Measurements from ENCODE around the gene PSMD9.
A peak's percentile ranks its signal among the peaks of the same experiment; 100 is the strongest.
"Not testable (repeated sequence)": the region's sequence is repeated elsewhere in the genome, so short reads cannot be mapped to it uniquely, and the experiment has no call there.

The PSMD9 gene

DNA sequence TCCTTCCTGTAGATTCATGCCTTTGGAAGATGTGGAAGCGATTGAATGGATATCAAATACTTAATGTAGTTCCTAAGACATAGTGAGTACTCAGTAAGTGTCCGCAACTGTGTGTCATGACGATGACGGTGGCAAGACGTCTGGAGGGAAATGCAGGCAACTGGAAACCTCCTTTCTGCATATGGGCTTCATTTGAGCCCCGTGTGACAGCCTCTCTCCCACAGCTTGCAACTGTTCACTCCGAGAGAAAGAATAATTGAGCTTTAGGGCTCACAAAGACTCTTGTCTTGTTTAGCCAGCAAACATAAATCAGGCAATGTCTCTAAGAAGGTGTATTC is 36.7 kb downstream of the PSMD9 start:
- no peak for DNase-seq

DNA sequence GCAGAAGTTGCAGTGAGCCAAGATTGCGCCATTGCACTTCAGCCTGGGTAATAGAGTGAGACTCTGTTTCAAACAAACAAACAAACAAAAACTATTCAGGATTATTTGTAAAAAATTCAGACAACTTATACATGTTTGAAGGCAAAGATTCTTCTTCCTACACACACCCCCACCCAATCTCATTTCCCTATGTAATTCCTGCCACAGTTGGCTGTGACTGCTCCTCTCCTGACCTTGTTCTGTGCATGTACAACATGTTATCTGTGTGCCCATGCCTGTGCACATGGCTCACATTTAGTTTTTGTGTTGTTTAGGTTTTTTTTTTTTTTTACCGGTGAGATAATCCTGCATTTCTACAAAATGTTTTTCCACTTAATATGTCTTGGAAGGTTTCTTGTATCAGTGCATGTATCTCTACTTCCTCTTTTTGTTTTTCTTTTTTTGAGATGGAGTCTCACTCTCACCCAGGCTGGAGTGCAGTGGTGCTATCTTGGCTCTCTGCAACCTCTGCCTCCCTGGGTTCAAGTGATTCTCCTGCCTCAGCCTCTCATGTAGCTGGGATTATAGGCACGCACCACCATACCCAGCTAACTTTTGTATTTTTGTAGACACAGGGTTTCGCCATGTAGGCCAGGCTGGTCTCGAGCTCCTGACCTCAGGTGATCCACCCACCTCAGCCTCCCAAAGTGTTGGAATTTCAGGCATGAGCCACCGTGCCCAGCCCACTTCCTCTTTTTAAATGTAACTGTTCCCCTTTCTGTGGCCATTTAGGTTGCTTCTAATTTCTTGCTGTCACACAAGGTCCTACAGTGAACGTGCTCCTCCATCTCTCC is 38.5 kb downstream of the PSMD9 start:
- DNase-seq, result peak; percentile 72 to 83

GRCh38 chr12:121927813-121928212 is 39.2 kb downstream of the PSMD9 start:
- DNase-seq, result peak; percentile 51 to 75

DNA sequence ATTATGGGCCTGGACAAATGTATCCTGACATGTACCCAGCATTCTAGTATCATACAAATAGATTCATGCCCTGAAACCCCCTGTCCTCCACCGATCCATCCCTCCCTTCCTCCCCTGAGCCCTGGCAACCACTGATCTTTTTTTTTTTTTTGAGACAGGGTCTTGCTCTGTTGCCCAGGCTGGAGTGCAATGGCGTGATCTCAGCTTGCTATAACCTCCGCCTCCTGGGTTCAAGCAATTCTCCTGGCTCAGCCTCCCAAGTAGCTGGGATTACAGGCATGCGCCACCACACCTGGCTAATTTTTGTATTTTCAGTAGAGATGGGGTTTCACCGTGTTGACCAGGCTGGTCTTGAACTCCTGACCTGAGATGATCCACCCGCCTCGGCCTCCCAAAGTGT is 41.0 kb downstream of the PSMD9 start:
- not testable (repeated sequence) for DNase-seq

GRCh38 chr12:121930862-121931261 is 42.3 kb downstream of the PSMD9 start:
- DNase-seq, result no peak

- DNase-seq, result no peak
These were observed 43.6 kb downstream of the PSMD9 start for GRCh38 chr12:121932176-121932536.

DNA sequence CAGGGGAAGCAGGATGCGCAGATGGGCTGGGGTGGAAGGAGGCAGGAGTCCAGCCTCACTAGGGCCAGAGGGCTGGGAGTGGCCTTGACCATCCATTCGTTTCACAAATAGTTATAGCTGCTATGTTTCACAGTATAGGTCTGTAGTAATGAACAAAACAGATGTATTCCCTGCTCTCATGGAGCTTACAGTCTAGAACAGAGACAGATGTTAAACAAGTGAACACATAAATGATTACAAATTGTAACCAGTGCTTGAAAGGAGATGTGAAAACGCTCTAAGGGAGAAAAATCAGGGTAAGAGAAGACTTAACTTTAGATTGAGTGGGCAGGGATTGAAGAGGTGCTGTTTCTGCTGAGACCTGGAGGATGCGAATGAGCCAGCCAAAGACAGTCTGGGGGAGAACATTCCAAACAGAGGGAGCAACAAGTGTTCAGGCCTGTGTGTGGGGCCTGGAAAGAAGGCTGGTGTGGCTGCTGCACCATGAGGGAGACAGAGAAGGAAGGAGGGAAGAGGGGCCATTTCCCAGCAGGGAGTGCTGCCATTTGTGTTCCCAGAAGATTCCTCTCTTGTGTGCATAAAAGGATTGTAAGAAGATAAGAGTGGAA is 44.4 kb downstream of the PSMD9 start:
- no peak for DNase-seq

DNA sequence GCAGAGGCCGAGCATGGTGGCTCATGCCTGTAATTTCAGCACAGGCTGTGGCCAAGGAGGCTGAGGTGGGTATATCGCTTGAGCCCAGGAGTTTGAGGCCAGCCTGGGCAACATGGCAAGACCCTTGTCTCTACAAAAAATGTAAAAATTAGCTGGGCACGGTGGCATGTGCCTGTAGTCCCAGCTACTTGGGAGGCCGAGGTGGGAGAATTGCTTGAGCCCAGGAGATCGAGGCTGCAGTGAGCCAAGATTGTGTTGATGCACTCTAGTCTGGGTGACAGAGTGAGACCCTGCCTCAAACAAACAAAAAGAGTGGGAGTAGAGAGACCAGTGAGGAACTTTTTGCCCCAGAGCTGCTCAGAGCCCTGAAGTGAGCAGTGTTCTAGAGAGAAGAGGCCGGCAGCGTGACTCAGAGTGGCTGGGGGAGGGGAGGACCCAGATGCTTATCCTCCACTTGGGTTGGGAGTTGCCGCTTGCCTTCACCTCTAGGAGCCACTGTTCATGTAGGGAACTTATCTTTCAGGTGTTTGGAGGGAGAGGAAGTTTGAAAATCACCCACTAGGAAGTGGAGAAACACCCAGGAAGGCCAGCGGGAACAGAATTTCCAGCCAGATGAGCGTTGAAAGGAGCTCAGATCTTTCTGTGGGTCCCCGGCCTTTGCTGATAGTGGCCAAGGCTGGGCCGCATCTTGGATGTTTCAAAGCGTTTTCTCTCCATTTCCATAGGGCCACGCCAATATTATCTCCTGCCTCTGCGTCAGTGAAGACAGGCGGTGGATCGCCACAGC is 45.1 kb downstream of the PSMD9 start:
- no peak for DNase-seq

- no peak for DNase-seq
These were observed 45.7 kb downstream of the PSMD9 start for GRCh38 chr12:121934309-121934664.

DNA sequence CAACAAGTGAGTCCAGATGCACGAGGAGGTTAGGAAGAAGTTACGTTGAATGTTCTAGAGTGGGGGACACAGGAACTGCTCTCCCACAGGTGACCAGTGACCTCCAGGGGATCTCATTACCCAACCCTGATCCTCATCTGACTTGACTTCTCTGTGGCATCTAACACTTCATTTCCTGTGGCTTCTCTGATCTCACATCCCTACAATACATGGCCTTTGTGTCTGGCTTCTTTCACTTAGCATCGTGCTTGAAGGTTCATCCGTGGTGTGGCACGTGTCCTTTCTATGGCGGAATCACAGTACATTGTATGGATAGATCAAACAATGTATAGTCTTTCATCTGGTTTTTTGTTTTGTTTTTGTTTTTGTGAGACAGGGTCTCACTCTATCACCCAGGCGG is 49.1 kb downstream of the PSMD9 start:
- no peak for DNase-seq

- no peak for DNase-seq
These were observed 50.6 kb downstream of the PSMD9 start for GRCh38 chr12:121939186-121939585.

- no peak for DNase-seq
These were observed 51.6 kb downstream of the PSMD9 start for GRCh38 chr12:121939992-121940766.

GRCh38 chr12:121942145-121942718 is 53.6 kb downstream of the PSMD9 start:
- DNase-seq, result no peak

DNA sequence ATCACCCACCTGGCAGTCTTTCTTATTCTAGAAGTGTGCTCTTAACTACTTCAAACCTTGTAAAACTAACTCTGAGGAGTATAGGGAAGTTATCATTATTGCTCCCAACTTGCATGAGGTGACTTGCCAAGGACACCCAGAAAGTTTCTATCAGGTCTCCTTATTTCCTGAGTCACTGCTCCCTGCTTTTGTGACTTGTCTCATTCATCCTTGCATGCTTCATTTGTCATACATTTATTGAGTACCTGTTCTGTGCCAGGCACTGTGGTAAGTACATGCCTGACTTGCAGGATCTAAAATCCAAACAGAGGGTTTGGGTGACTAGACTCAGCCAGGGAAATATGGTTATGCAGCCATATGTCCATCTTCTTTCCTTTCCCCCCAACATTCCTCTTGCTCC is 55.3 kb downstream of the PSMD9 start:
- no peak for DNase-seq

GRCh38 chr12:121946313-121947025 is 57.9 kb downstream of the PSMD9 start:
- DNase-seq, result no peak

DNA sequence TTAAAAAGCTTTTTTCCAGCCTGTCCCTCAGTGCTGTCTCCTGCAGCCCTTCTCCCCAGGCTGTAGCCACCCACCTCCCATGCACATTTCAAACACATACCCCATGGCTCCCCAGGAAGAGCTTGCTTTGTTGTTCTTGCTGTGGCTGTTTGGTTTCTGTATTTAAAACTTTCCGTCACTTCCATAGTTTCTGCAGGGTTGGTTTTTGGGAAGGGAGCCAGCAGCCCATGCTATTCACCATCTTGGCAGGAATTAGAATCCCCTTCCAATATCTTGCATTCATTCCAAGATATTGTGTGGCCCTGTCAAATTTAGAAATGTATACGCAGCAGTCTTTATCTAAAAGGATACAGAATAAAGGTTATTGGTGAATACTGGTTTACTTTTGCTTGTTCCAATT is 59.4 kb downstream of the PSMD9 start:
- no peak for DNase-seq

DNA sequence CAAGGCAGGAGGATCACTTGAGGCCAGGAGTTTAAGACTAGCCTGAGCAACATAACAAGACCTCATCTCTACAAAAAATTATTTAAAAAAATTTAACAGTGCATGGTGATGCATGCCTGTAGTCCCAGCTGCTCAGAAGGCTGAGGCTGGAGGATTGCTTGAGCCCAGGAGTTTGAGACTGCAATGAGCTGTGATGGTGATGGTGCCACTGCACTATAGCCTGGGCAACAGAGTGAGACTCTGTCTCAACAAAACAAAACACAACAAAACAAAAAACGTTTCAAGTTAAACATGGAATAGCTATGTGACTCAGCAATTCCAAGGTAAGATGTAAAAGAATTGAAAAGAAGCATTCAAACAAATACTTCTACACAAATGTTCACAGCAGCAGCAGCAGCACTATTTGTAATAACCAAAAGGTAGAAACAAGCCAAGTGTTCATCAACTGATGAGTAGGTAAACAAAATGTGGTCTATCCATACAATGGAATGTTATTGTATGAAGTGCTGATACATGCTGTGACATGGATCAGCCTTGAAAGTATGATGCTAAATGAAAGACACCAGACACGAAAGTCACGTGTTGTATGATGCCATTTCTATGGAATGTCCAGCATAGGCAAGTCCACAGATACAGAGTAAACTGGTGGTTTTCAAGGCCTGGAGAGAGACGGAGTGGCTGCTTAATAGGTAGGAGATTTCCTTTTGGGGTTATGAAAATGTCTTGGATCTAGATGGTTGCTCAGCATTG is 61.2 kb downstream of the PSMD9 start:
- no peak for DNase-seq

GRCh38 chr12:121953117-121953692 is 64.6 kb downstream of the PSMD9 start:
- DNase-seq, result no peak

DNA sequence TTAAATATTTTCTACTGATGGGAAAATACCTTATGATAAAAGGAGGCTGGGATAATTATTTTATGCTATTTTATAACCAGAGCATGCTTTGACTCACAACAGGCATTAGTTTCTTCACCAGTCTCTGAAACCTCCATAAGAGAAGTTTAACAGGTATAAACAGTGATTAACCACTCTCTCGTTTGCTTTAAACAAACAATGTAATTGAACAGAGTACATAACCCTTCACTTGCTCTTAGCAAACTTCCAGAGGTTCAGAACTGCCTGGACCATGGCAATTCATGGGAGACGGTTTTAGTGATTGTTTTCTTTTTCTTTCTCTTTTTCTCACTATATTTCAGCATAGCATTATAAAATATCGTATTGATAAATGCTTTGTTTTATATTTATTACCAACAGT is 65.1 kb downstream of the PSMD9 start:
- no peak for DNase-seq

- peak; percentile 13 to 34 for DNase-seq
These were observed 67.0 kb downstream of the PSMD9 start for GRCh38 chr12:121955258-121956237.
